HEK293T (cell line): ENCODE data around the gene PDE3A.

Experiments used
- BHLHE40 ChIP-seq: fragments of 450-650 bp; IDR thresholded peaks from 2 replicates; pipeline ENCODE4 v1.6.1; 2016; ENCODE audit warnings: mild to moderate bottlenecking, moderate library complexity, borderline replicate concordance
- CTBP1 ChIP-seq: fragments of 450-650 bp; IDR thresholded peaks from 2 replicates; pipeline ENCODE4 v1.6.1; 2016; ENCODE audit warnings: borderline replicate concordance
- FOXA1 ChIP-seq: fragments of 450-650 bp; IDR thresholded peaks from 2 replicates; pipeline ENCODE4 v1.6.1; 2016; ENCODE audit warnings: mild to moderate bottlenecking
- FOXK2 ChIP-seq: fragments of 450-650 bp; IDR thresholded peaks from 2 replicates; pipeline ENCODE4 v1.6.1; 2016; ENCODE audit warnings: mild to moderate bottlenecking
- FOXM1 ChIP-seq: fragments of 450-650 bp; IDR thresholded peaks from 2 replicates; pipeline ENCODE4 v1.6.1; 2017; ENCODE audit warnings: mild to moderate bottlenecking, borderline replicate concordance
- LEF1 ChIP-seq: fragments of 450-650 bp; IDR thresholded peaks from 2 replicates; pipeline ENCODE4 v1.6.1; 2017; ENCODE audit warnings: mild to moderate bottlenecking, borderline replicate concordance
- NFRKB ChIP-seq: fragments of 450-650 bp; IDR thresholded peaks from 2 replicates; pipeline ENCODE4 v1.6.1; 2016; ENCODE audit warnings: mild to moderate bottlenecking, moderate library complexity
- PKNOX1 ChIP-seq: fragments of 450-650 bp; IDR thresholded peaks from 2 replicates; pipeline ENCODE4 v1.6.1; 2016
- SP1 ChIP-seq: fragments of 450-650 bp; IDR thresholded peaks from 2 replicates; pipeline ENCODE4 v1.6.1; 2017
- SUZ12 ChIP-seq: fragments of 450-650 bp; IDR thresholded peaks from 2 replicates; pipeline ENCODE4 v1.6.1; 2016; ENCODE audit warnings: mild to moderate bottlenecking
- TARDBP ChIP-seq: fragments of 450-650 bp; IDR thresholded peaks from 2 replicates; pipeline ENCODE4 v1.6.1; 2016
- ZNF384 ChIP-seq: fragments of 450-650 bp; IDR thresholded peaks from 2 replicates; pipeline ENCODE4 v1.6.1; 2016

- TF ChIP-seq CTBP1 (no peak), SP1 (no peak), BHLHE40 (no peak), FOXA1 (no peak), ZNF384 (no peak), FOXK2 (no peak), NFRKB (no peak), TARDBP (no peak), LEF1 (no peak), SUZ12 (no peak), FOXM1 (no peak), PKNOX1 (no peak)
These were observed 350.0 kb downstream of the PDE3A start for GRCh38 chr12:20718294-20718693.
